GM12892 (cell line): ENCODE results near the gene MEGF9.

Source experiments
- POLR2A ChIP-seq: IDR thresholded peaks from 2 replicates; pipeline ENCODE4 v1.6.1; 2011; ENCODE audit warnings: low read depth, low read length, control low read depth
- POLR2AphosphoS5 ChIP-seq: IDR thresholded peaks from 2 replicates; pipeline ENCODE4 v1.6.1; 2011; ENCODE audit warnings: low read depth, low read length, control low read depth
- TAF1 ChIP-seq: IDR thresholded peaks from 2 replicates; pipeline ENCODE4 v1.6.1; 2011; ENCODE audit warnings: low read depth, mild to moderate bottlenecking, control low read depth, low read length, borderline replicate concordance

GRCh38 chr9:120559546-120559945 is 154.7 kb downstream of the MEGF9 start:
- TF ChIP-seq POLR2A (no peak), TAF1 (no peak), POLR2AphosphoS5 (no peak)
